Measurements from ENCODE around the gene WSB1. TPM values are rescaled to one million over a fixed set of nuclear protein-coding genes. Genes with fewer than 3 reads are reported as not detected.
A peak's percentile ranks its signal among the peaks of the same experiment; 100 is the strongest.
"Not testable (repeated sequence)": the region's sequence is repeated elsewhere in the genome, so short reads cannot be mapped to it uniquely, and the experiment has no call there.

The WSB1 gene
- total and polyA plus RNA-seq, 8 donors, result 264 to 536 (median 421) TPM

DNA sequence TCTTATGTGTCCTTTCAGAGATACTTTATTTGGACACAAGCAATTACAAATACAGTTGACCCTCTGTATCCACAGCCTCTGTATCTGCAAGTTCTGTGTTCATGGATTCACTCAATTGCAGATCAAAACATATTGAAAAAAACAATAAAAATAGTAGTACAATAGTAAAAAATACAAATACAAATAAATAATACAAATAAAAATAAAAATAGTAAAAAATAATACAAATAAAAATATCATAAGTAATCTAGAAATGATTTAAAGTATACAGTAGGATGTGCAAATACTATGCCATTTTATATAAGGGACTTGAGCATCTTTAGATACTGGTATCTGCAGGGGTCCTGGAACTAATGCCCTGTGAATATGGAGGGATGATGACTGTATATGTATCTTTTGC, 47.4 kb upstream of the WSB1 start:
- Histone ChIP-seq H3K4me1 (peaks cover 32 to 65% of the 10 kb centered on the region in 2 donors), H3K4me3 (no peak overlapping the region), H3K9me3 (no peaks in the 10 kb centered on the region), H3K36me3 (no peaks in the 10 kb centered on the region), H3K27me3 (no peaks in the 10 kb centered on the region), H3K27ac (peak overlapping the region; percentile 89 to 97)
- no peak for TF ChIP-seq CTCF (IDR thresholded peaks at IDR 0.05)
- intact Hi-C loops (cut with DNase I), result no loop called here
- no peak for DNase-seq
- no peak for ATAC-seq

GRCh38 chr17:27247071-27247957, 46.6 kb upstream of the WSB1 start:
- Histone ChIP-seq H3K4me1 (peaks cover 32 to 57% of the 10 kb centered on the region in 2 donors), H3K36me3 (no peaks in the 10 kb centered on the region), H3K4me3 (no peak overlapping the region), H3K27me3 (no peaks in the 10 kb centered on the region), H3K27ac (peak overlapping the region; percentile 53 to 97), H3K9me3 (no peaks in the 10 kb centered on the region)
- intact Hi-C loops (cut with DNase I), result no loop called here
- DNase-seq (peak in 3 of 4 donors; percentile 65 to 85 (median 79)), ATAC-seq (peak; percentile 9)
- TF ChIP-seq CTCF (IDR thresholded peaks at IDR 0.05), result no peak

GRCh38 chr17:27247958-27248342, 46.0 kb upstream of the WSB1 start:
- Histone ChIP-seq H3K9me3 (no peaks in the 10 kb centered on the region), H3K27me3 (no peaks in the 10 kb centered on the region), H3K27ac (peak overlapping the region; percentile 53 to 97), H3K4me1 (peaks cover 32 to 52% of the 10 kb centered on the region in 2 donors), H3K36me3 (no peaks in the 10 kb centered on the region), H3K4me3 (no peak overlapping the region)
- ATAC-seq (no peak), DNase-seq (no peak)
- no peak for TF ChIP-seq CTCF (IDR thresholded peaks at IDR 0.05)
- intact Hi-C loops (cut with DNase I), result no loop called here

- H3K4me1 ChIP-seq, result peaks cover 14 to 30% of the 10 kb centered on the region in 2 donors
- H3K36me3 ChIP-seq; DNase-seq; H3K27me3 ChIP-seq; intact Hi-C loops (cut with DNase I); H3K9me3 ChIP-seq; ATAC-seq; H3K27ac ChIP-seq; H3K4me3 ChIP-seq: not testable (repeated sequence)
These were observed 43.1 kb upstream of the WSB1 start for GRCh38 chr17:27250791-27251190.

DNA sequence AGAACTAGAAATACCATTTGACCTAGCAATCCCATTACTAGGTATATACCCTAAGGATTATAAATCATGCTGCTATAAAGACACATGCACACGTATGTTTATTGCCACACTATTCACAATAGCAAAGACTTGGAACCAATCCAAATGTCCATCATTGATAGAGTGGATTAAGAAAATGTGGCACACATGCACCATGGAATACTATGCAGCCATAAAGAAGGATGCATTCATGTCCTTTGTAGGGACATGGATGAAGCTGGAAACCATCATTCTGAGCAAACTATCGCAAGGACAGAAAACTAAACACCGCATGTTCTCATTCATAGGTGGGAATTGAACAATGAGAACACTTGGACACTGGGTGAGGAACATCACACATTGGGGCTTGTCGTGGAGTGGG, 39.1 kb upstream of the WSB1 start:
- DNase-seq; ATAC-seq; H3K27ac ChIP-seq; intact Hi-C loops (cut with DNase I); H3K27me3 ChIP-seq; H3K4me3 ChIP-seq; H3K36me3 ChIP-seq; H3K9me3 ChIP-seq: not testable (repeated sequence)
- H3K4me1 ChIP-seq, result peaks cover 8 to 20% of the 10 kb centered on the region in 2 donors

- Histone ChIP-seq H3K9me3 (no peaks in the 10 kb centered on the region), H3K36me3 (no peaks in the 10 kb centered on the region), H3K4me3 (no peak overlapping the region), H3K4me1 (peaks cover 8 to 20% of the 10 kb centered on the region in 2 donors), H3K27me3 (no peaks in the 10 kb centered on the region), H3K27ac (peak overlapping the region; percentile 66 to 85)
- TF ChIP-seq CTCF (IDR thresholded peaks at IDR 0.05), result no peak
- intact Hi-C loops (cut with DNase I), result loop anchor here in 1 of 2 donors (2.0 kb wide), 1 partner anchor 38 kb away; the partner anchor contains the start of gene WSB1
- DNase-seq (no peak), ATAC-seq (peak; percentile 94)
These were observed 37.5 kb upstream of the WSB1 start for GRCh38 chr17:27256225-27257030.

Measured in left lung (tissue), 10 donors.